Dermis blood vessel endothelial cell (primary cell): ENCODE results near the gene INPP4B. TPM values are rescaled to one million over a fixed set of nuclear protein-coding genes. Genes with fewer than 3 reads are reported as not detected.

ENCODE experiments used
- DNase-seq: peaks from one replicate; pipeline ENCODE4 v3.0.0; 2010
- total RNA-seq: library from RNA; depleted of rRNA; stranded (reverse); fragments of >200 nt; gene quantifications from 2 replicates; pipeline ENCODE4 v1.2.3, GENCODE V29; 2014

The INPP4B gene
- total RNA-seq, 1 donor from 2014 or later = 20.9 TPM

- DNase-seq = no peak
Measured at GRCh38 chr4:142284402-142285221, 561.5 kb downstream of the INPP4B start.

DNA sequence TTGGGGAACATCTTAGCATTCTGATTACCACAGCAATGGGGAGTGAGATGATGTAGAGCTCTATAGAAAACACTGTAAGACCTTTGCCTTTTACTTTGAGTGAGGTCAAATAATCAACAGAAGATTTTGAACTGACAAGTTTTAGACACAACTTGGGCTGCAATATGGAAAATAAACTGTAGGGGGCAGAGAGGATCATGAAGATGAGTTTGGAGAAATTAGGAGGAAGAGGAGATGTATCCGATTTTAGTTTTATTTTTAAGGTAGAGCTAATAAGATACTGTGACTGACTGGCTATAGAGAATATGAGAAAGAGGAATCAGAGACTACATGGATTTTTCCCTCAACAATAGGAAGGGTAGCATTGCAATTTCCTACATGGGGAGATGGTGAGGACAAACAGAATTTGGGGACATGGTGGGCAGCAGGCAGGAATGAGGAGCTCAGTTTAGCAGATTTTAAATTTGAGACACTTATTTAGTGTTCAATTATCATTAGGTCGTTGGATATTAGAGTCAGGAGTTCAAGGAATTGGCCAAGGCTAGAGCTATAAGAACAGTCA lies 563.1 kb downstream of the INPP4B start:
- peak; percentile 36 for DNase-seq

DNA sequence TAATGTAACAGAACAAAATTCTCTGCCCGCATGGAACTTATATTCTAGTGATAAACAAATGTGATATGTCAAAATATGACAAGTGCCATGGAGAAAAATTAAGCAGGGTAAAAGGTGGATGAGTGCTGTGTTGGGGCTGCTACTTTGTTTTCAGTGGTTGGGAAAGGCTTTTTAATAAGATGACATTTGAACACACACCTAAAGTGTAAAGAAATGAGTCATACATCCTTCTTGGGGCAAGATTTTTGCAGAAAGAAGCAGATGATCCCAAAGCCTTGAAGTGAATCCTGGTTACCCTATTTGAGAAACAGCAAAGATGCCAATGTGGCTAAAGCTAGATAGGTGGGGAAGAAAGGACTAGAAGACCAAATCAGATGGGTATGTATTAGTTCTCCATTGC lies 564.1 kb downstream of the INPP4B start:
- DNase-seq = no peak

GRCh38 chr4:142278663-142279062 lies 567.4 kb downstream of the INPP4B start:
- no peak for DNase-seq

GRCh38 chr4:142278171-142278570 lies 567.9 kb downstream of the INPP4B start:
- DNase-seq = no peak

GRCh38 chr4:142274137-142274536 lies 572.0 kb downstream of the INPP4B start:
- DNase-seq = no peak

DNA sequence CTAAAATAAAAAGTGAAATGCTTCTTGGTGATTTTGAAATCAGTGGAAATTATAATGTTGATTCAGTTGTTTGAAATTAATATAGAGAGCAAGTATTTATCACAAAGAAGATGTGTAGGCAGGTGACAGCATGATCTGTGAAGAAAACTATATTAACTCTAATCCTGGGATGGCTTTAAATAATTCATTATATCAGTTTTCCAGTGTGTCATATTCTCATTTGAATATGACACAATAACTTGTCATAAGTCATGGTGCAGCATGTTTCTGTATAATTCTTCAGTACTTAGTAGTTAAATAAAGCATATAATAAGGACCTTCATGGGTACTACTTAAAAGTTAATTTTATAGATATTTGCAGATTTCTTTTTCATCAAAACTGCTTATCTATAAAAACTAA lies 573.6 kb downstream of the INPP4B start:
- no peak for DNase-seq

GRCh38 chr4:142271832-142272231 lies 574.3 kb downstream of the INPP4B start:
- no peak for DNase-seq

- no peak for DNase-seq
Measured at GRCh38 chr4:142267101-142267500, 579.0 kb downstream of the INPP4B start.

DNA sequence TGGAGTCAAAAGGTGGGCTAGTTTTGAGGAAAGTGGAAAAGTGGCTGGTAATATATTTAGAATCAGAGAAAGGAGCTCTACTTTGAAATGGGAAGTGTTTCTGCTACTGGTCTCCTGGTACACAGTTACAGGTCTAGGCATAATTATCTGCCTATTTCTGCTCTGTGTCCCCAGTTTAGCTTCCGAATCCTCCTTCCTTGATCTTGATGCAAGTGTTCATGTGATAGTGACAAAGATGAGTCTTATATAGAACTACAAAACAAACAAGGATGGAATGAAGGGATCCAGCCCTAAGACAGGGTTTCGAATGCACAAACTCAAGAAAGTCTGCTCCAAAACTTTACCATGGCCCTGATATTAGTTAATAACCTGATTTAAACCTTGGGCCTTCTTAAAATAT lies 580.2 kb downstream of the INPP4B start:
- no peak for DNase-seq

DNA sequence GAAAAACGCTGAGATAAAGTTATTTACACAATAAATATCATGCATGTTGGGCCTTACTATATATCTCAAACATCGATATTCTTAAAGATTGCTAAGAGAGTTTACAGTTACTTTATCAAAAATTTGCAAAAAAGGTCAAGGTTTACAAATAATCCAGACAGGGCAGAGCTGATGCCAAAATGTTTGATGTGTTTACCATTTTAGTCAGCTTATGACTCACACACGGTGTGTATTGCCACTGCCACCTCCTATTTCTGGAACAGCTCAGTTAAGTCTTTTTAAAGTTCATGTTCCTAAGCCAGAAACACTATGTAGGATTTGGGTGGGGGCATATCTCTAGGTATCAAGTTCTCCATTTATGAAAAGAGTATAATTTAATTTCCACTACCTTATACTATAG lies 580.6 kb downstream of the INPP4B start:
- DNase-seq = peak; percentile 44

- no peak for DNase-seq
Measured at GRCh38 chr4:142264961-142265360, 581.1 kb downstream of the INPP4B start.

DNA sequence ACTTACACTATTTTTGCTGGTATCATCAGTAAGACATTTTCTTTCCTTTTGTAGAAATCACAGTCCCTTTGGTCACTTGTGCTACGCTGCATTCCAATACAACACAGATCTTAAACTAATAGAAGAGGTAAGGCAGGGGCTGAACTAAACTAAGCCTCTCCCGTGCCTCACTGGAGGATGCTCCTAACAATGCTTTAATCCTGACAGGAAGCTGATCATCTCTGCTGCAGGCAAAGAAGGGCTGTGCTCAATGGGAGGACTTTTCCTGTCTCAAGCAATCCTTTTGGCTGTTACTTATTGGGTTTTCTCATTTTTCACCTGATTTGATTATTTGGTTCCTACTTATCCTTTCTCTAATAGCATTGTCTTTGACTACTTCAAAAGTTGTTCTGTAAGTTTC lies 583.1 kb downstream of the INPP4B start:
- DNase-seq = peak; percentile 62

DNA sequence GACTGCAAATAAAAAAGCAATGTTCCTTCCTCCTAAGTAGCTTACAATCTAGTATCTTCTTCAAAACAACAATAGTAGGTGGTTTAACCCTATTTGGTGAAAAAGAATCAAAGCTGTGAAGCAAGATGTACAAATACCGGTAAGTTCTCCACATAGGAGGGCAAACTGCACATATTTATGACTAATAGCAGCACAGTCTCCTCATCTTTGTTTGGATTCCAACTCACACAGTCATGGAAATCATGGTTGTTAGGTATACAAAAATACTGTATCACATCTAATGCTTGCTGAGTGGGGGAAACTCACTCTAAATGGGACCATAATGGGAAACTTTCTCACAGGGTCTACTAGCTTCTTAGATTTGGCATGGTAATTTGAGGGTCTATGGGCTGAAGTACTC lies 597.2 kb downstream of the INPP4B start:
- DNase-seq = no peak

DNA sequence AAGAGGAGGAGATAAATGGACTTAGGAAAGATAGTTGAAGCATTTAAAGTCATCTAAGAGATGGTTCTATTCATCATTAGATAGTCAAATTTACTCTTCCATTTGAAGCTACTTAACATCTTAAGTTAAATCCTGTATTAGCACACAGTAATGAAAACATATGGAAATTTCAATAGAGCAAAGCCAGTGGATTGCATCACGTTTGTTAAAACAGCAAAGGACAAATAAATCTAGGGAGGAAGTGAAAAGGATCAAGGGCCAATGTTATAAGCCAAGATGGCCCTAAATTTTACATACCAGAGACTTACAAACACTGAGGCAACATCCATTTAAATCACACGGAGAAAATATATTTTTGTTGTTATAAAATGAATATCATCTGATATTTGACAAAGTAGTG lies 602.8 kb downstream of the INPP4B start:
- DNase-seq = no peak

DNA sequence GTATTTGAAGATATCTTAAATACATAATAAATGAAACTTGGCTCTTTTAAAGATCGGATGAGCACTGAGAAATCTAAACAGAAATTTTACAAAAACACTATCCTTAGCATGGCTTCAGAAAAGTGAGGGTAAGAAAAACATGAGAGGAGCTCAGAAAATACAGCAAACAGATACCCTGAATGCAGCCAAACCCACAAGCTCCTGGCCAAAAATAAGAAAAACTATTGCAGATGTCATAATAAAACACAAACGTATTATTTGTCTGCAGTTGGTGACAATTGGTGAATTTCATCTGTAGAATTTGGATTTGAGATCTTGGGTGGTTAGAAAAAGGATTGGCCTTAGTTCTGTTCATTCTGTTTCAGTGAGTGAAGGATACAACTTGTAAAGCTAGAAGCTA lies 603.9 kb downstream of the INPP4B start:
- DNase-seq = no peak

GRCh38 chr4:142238589-142238988 lies 607.5 kb downstream of the INPP4B start:
- DNase-seq = no peak

DNA sequence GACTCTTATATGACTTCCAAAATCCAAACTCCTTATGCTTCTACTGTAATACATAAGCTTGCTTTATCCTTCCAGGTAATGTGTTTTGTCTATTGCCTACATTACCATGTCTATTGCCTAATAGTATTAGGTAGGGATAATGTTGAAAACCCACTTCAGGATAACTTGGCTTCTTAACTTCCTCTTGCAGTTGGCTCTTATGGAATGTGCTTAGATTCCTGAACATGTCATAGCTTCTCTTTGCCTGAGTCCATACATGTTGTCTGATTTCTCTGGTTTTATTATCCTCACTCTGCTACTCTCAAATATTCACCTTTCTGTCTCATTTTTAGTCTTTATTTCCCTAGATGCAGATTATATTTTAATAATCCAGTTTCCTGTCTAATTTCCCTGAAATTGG lies 609.8 kb downstream of the INPP4B start:
- DNase-seq = no peak

DNA sequence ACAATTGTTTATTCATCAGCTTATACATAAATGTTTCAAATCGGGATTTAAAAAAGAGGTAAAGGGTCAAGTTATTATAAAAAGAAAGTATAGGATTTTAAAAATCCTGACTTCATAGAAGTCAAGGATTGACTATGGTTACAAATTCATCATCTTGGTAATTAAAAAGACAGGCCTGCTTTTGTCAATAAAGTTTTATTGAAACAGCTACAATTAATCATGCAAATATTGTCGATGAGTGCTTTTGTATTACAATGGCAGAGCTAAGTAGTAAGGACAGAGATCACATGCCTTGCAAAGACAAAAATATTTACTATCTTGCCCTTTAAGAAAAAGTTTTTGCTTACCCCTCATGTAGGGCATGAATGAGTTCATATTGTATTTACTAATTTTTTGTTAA lies 614.3 kb downstream of the INPP4B start:
- no peak for DNase-seq

- DNase-seq = no peak
Measured at GRCh38 chr4:142230991-142231390, 615.1 kb downstream of the INPP4B start.

GRCh38 chr4:142226014-142226413 lies 620.1 kb downstream of the INPP4B start:
- DNase-seq = no peak

- DNase-seq = no peak
Measured at GRCh38 chr4:142222127-142222526, 624.0 kb downstream of the INPP4B start.

GRCh38 chr4:142218726-142219125 lies 627.4 kb downstream of the INPP4B start:
- DNase-seq = no peak

DNA sequence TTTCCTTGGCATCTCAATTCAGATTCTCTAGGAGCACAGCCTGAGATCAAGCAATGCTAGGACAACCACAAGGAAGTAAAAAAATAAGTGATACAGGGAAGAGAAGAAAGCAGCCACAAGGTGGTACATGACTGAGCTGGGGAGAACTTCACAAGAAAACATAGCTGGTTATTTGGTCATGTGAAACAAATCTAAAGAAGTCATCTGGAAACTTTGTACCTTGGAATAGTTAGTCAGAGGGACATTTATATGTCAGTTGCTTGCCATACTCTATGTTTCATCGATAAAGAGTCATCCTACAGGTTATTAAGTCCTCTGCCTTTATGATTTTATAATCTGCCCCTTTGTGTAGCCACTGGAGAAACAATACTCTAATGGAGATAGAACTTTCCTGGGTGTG lies 634.7 kb downstream of the INPP4B start:
- DNase-seq = no peak

GRCh38 chr4:142203505-142203904 lies 642.6 kb downstream of the INPP4B start:
- DNase-seq = peak; percentile 32
